ENCODE results near the gene KMT5C. TPM values are rescaled to one million over a fixed set of nuclear protein-coding genes. Genes with fewer than 3 reads are reported as not detected.

KMT5C gene
- total RNA-seq, 1 experiment from 2014 or later, result 54.5 TPM

GRCh38 chr19:55305491-55305890 lies 34.2 kb upstream of the KMT5C start:
- WGBS (ENCODE audit: extremely low coverage, insufficient read length, low lambda C conversion rate), result no CpG with 5 or more reads among the region's 9 CpGs
- Histone ChIP-seq H3K79me1 (ENCODE audit: insufficient read depth, low read depth, low read length, poor library complexity, severe bottlenecking) (no peaks in the 10 kb centered on the region), H4K20me1 (ENCODE audit: control insufficient read depth, insufficient read depth, insufficient read length) (no peaks in the 10 kb centered on the region), H2BK120ac (ENCODE audit: low read depth, low read length, poor library complexity, severe bottlenecking) (no peak overlapping the region), H3K23me2 (ENCODE audit: insufficient read length, low read depth, low read length, poor library complexity, severe bottlenecking) (no peaks in the 10 kb centered on the region), H4K91ac (ENCODE audit: insufficient read length, low read depth, low read length) (no peak overlapping the region), H3K56ac (ENCODE audit: insufficient read length, low read depth, low read length) (no peak overlapping the region), H3K4ac (ENCODE audit: low read depth, low read length) (no peak overlapping the region), H2BK20ac (ENCODE audit: low read depth, low read length, poor library complexity, severe bottlenecking) (no peak overlapping the region), H3K9ac (ENCODE audit: extremely low read depth, insufficient read length, low read length) (no peak overlapping the region), H3T11ph (ENCODE audit: low read length) (no peak overlapping the region), H4K5ac (ENCODE audit: insufficient read length, low read depth, low read length) (no peak overlapping the region), H3K79me2 (ENCODE audit: insufficient read depth, low read length) (no peaks in the 10 kb centered on the region), H2AK5ac (ENCODE audit: insufficient read length, low read length) (no peak overlapping the region), H3K27ac (ENCODE audit: insufficient read length, low read depth, low read length) (no peak overlapping the region), H2BK5ac (ENCODE audit: insufficient read length, low read length) (no peak overlapping the region), H3K27me3 (ENCODE audit: insufficient read depth, low read length) (no peaks in the 10 kb centered on the region), H2BK15ac (ENCODE audit: low read depth, low read length) (no peak overlapping the region), H3K23ac (ENCODE audit: insufficient read length, low read depth, low read length) (no peak overlapping the region), H3K4me1 (ENCODE audit: insufficient read depth, low read length) (peaks cover 3% of the 10 kb centered on the region; the same call in 1 of the 2 replicates), H3K14ac (ENCODE audit: insufficient read depth, low read length) (no peak overlapping the region), H2BK12ac (ENCODE audit: insufficient read length, low read depth, low read length) (no peak overlapping the region), H4K8ac (replicated peaks; ENCODE audit: insufficient read length, low read depth, low read length) (no peak overlapping the region), H2AFZ (ENCODE audit: low read length) (no peak overlapping the region), H3K18ac (ENCODE audit: insufficient read length, low read depth, low read length) (no peak overlapping the region), H3K9me3 (ENCODE audit: control insufficient read depth, low read depth, low read length) (no peaks in the 10 kb centered on the region), H3K4me2 (ENCODE audit: insufficient read depth, insufficient read length, low read length) (no peak overlapping the region)
- Mint-ChIP-seq H3K4me1 (peaks cover 15 to 24% of the 10 kb centered on the region in 2 experiments), H3K4me3 (peak overlapping the region in 1 of 2 experiments; percentile 53; a peak in 2 of 5 replicates), H3K9me3 (no peaks in the 10 kb centered on the region), H3K27me3 (ENCODE audit: low read depth) (no peaks in the 10 kb centered on the region; the same call in 1 of the 2 replicates), H3K36me3 (ENCODE audit: insufficient read depth in 1 of 3, low read depth in 3 of 3) (peaks cover 46 to 70% (median 69%) of the 10 kb centered on the region in 3 experiments; a peak in 6 of 7 replicates), H3K27ac (peak overlapping the region; percentile 70 to 85 (median 82); a peak in 3 of 7 replicates)
- TF ChIP-seq CTCF (conservative IDR thresholded peaks at IDR 0.05), result no peak
- peak; percentile 69 for DNase-seq
